HG02642 (cell line): ENCODE measurements around the gene RUNX2.

Experiments used
- ATAC-seq: cut with Tn5 transposase; IDR thresholded peaks from one replicate; pipeline ENCODE4 v1.9.1; 2021; ENCODE audit warnings: mild to moderate bottlenecking; ENCODE audit not compliant: unreplicated experiment, poor library complexity

RUNX2 gene

GRCh38 chr6:45568626-45569025 lies 240.5 kb downstream of the RUNX2 start:
- ATAC-seq, result no peak

GRCh38 chr6:45569210-45569945 lies 241.2 kb downstream of the RUNX2 start:
- ATAC-seq, result no peak

DNA sequence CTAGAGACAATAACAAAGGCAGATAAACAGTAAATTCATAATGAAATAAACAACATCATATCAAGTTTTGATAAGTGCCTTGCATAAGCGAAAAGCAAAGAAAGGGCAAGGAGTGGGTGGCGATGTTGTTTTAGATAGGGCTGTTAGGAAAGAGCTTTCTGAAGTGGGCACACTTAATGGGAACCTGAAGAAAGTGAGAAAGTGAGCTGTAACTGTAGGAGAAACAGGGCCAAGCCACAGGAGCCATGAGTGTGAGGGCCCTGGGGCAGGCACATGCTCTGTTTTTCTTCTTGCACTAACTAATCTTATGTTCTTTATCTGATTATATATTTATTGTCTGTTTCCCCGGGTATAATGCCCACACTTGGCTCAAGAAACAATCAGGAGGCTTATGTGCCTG lies 243.0 kb downstream of the RUNX2 start:
- no peak for ATAC-seq

GRCh38 chr6:45572833-45573232 lies 244.7 kb downstream of the RUNX2 start:
- ATAC-seq, result no peak

DNA sequence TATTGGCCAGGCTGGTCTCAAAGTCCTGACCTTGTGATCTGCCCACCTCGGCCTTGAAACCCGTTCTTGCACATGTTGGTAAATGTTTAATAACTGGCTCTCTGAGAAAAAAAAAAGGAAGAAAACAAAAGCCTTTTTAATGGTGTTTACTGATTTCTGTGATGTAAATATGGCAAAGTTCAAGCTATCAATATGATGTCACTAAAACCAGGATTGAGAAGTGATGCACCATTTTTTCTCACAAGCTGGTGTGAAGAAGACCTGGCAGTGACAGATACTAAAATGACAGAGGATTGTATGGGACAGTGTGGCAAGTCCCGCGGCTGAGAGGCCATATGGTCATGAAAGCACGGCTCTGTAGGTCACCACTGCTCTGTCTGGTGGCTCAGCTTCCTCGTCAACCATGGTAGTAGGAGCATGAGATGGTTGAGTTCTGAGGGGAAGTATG lies 245.9 kb downstream of the RUNX2 start:
- no peak for ATAC-seq

DNA sequence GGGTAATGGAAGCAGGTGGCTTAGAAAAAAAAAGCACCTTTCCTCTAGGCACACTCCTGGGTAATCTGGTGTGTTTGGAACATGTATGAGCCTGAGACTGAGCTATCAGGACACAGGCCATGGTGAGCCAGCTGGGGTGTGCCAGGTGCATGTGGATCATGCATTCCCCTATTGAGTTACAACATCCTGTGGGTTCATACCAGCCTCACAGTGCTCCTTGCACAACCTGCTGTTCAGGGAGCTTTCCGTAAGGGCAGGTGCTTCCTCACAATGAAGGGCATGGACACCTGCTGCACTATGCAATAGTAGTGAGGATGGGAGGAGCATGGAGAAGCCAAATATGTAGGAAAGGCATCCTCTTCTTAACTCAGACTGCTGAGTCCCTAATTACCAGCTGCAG lies 246.8 kb downstream of the RUNX2 start:
- ATAC-seq, result no peak

DNA sequence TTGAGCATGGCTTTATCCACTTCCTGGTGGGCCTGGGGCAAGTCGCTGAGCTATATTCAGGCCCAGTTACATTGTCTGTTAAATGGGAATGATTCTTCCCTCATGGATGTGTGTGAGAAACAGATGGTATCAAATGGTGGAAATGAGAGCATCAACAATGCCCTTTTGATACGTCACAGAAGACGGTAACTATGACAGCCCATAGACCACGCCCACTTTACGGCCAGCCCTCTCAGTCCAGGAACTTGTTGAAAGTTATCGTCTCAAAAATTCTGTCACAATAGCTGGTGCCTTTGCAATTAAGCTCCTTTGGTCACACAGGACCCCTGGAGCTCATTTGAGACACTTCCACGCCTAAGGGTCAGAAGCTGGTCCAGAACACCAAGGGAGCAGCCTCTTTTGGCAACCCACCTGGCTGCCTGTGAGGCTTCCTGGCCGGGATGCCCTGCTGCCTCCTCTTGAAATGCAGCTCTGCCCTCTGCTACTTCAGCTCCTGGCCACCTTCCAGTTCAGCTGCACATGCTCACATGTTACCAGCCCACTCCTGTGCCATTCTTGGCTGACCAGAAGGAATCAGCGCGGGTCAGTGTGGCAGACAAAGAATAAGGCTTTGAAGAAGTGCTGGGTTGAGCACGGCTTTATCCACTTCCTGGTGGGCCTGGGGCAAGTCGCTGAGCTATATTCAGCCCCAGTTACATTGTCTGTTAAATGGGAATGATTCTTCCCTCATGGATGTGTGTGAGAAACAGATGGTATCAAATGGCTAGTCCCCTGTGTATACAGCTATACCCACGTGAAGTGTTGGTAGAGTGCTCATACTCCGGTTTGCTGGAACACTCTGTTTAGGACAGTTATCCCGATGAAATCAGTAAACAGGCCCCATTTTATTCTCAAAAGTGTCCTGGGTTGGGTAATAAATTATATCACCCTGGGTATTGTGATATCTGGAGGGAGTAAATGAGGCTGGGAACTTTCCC lies 248.8 kb downstream of the RUNX2 start:
- ATAC-seq, result no peak

- no peak for ATAC-seq
Observed at GRCh38 chr6:45577836-45578504, 249.8 kb downstream of the RUNX2 start.

GRCh38 chr6:45584127-45584526 lies 256.0 kb downstream of the RUNX2 start:
- no peak for ATAC-seq

GRCh38 chr6:45586216-45587171 lies 258.4 kb downstream of the RUNX2 start:
- no peak for ATAC-seq

DNA sequence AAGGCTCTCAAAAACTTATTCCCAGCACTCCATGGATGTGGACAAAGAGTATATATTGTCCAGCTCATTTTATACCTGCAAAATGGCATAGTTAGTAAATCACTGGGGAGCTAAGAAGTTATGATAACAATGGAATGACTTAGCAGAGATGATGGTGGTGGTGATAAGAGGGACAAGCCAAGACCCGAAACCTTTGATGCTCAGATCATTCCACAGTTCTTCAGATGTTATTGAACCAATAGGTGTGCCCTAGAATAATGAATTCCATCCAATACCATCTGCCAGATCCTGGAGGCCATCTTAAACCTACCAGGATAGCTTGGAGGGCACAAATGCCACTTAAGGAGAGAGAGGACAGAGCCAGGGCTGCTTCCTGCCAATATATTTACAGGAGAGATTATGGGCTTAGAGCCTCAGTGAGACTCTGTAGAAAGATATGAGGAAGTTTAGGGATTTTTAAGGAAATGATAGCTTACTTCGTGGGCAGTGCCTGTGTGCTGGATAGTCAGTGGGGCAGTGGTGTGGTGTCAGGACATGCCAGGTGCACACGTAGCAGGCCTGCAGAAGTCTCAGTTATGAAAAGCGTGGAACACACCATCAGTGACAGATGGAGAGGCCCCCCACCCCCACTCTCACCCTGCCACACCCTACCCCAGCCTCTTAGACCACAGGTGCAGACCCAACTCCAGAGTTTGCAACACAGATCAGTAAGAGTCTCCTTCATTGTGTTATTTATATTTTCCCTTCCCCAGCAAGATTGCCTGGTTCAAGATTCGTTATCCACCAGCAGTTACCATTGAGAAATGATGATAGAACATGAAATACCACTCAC lies 259.3 kb downstream of the RUNX2 start:
- no peak for ATAC-seq

DNA sequence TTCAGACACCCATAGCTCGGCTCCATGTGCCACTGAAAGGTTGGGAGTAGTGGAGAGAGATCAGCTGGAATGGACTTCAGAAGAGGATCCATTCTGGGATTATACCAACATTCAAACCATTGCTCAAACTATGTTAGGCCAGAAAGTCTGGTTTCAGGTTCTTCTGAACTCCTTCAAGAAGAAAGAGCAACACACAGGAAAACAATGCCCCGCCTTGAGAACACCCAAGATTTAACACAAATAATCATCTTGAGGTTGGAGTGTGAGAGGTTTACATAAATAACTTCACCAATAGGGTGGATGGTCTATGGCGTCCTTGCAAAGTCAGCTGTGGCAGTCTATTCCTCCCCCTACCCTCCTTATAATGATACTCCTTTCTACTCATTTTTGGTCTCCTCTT lies 261.2 kb downstream of the RUNX2 start:
- no peak for ATAC-seq

DNA sequence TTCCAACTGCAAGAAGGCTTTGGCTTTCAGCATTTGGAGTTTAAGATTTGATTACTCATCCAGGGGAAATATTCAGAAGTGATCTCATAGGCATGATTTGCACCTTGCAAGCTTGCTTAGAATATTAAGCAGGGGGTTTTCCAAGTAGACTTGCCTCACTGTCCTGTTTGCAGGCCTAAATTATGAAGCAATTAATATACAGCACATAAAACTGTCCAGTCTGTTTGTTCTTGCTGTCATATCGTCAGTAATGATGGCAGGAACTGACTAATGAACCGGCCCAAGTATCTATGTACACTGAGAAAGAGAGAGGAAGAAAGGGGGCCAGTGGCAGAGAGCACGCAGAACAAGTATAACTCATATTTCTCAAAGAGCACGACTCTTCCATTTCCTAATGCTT lies 262.1 kb downstream of the RUNX2 start:
- no peak for ATAC-seq

DNA sequence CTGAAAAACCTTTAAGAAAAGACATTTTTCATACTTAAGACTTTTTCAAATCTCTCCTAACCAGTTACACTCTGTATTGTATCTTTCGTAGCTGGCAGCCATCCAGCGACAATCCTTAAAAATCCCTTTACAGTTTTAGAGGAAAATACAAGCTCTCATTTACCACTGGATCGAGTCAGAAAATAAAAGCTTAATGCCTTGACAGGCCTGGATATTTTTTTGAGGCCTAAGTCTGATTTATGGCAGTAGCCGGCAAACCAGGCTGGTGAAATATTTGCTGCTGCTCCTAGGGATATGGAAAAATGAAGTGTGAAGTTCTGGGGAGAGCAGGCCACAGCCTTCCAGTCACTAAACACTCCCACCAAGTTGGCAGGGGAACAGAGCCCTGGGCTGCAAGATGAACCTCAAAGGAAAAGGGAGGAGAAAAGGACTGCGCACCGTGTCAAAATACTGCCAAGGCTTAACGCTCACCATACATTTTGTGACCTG lies 262.6 kb downstream of the RUNX2 start:
- ATAC-seq, result no peak

GRCh38 chr6:45591306-45591705 lies 263.2 kb downstream of the RUNX2 start:
- ATAC-seq, result no peak

- no peak for ATAC-seq
Observed at GRCh38 chr6:45591890-45592289, 263.8 kb downstream of the RUNX2 start.

DNA sequence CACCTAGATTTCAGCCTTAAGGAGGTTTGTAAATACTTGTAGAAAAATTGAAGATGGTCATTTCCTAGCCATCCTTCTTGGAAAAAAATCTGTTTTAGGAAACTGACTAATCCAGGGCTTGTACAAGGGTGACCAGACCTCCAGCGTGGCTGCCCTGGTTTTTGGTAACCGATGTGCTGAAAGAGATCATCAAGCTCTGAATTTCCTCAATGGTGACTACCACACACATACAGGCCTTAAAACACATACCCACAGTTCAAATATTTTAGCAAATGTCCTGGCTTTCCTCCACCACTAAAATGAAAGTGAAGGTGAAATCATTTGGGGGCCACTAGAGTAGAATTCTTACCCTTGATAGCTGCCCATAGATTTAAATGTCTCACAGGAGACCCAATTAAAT lies 264.9 kb downstream of the RUNX2 start:
- ATAC-seq, result no peak

- no peak for ATAC-seq
Observed at GRCh38 chr6:45595010-45595851, 267.1 kb downstream of the RUNX2 start.
